Cardiac muscle cell (in vitro differentiated cells and primary cell): ENCODE measurements around the gene SP7. TPM values are rescaled to one million over a fixed set of nuclear protein-coding genes. Genes with fewer than 3 reads are reported as not detected.

Source experiments
- DNase-seq, 2 donors: peaks; one replicate each; pipeline versions ENCODE4 v3.0.0 to v3.0.0-alpha.2; 2010 to 2017; ENCODE audit warnings: low read depth in 1 of 2, low spot score in 1 of 2
- H3K27ac ChIP-seq: fragments of 200-600 bp; sonication (generic); 2 replicates; pipeline ENCODE4 v1.5.1; 2016
- H3K27me3 ChIP-seq: fragments of 200-600 bp; sonication (generic); 2 replicates; pipeline ENCODE4 v1.6.0; 2016; ENCODE audit warnings: control low read depth
- H3K36me3 ChIP-seq: fragments of 200-600 bp; sonication (generic); 2 replicates; pipeline ENCODE4 v1.5.1; 2016; ENCODE audit warnings: control low read depth
- H3K4me1 ChIP-seq: fragments of 200-600 bp; sonication (generic); 2 replicates; pipeline ENCODE4 v1.8.1; 2017; ENCODE audit warnings: low read depth, mild to moderate bottlenecking, mixed run types
- H3K4me3 ChIP-seq: fragments of 200-600 bp; sonication (generic); 2 replicates; pipeline ENCODE4 v1.5.1; 2016; ENCODE audit warnings: mild to moderate bottlenecking
- H3K9me3 ChIP-seq: fragments of 200-600 bp; sonication (generic); 2 replicates; pipeline ENCODE4 v1.5.1; 2017; ENCODE audit warnings: low read depth, mild to moderate bottlenecking, control low read depth
- CTCF ChIP-seq: IDR thresholded peaks from 2 replicates; pipeline ENCODE4 v1.5.1; 2012; ENCODE audit warnings: low read depth, mild to moderate bottlenecking, low read length
- polyA plus RNA-seq: library from polyadenylated mRNA; unstranded; fragments of >200 nt; fragmentation: Nextera tagmentation; extraction: Ambion mirVana; gene quantifications from 2 replicates; pipeline ENCODE4 v1.2.1, GENCODE V29; 2016
- total RNA-seq: library from RNA; depleted of rRNA; stranded (reverse); fragments of >200 nt; gene quantifications from 2 replicates; pipeline ENCODE4 v1.2.3, GENCODE V29; 2016

SP7 gene
- total and polyA plus RNA-seq, 2 experiments from 2014 or later, result 0.39 to 0.45 TPM

- no peaks in the 10 kb centered on the region for H3K4me1 ChIP-seq
- peaks cover 5% of the 10 kb centered on the region for H3K36me3 ChIP-seq
- no peak overlapping the region for H3K27ac ChIP-seq
- no peak for TF ChIP-seq CTCF
- H3K27me3 ChIP-seq, result no peaks in the 10 kb centered on the region
- DNase-seq, result no peak
- H3K4me3 ChIP-seq, result no peak overlapping the region
- no peaks in the 10 kb centered on the region for H3K9me3 ChIP-seq
Measured at GRCh38 chr12:53279283-53279869, 56.8 kb downstream of the SP7 start.

GRCh38 chr12:53277981-53278380 lies 58.2 kb downstream of the SP7 start:
- no peak for DNase-seq
- Histone ChIP-seq H3K27me3 (no peaks in the 10 kb centered on the region), H3K9me3 (no peaks in the 10 kb centered on the region), H3K36me3 (peaks cover 5% of the 10 kb centered on the region), H3K4me3 (no peak overlapping the region), H3K4me1 (no peaks in the 10 kb centered on the region), H3K27ac (no peak overlapping the region)
- no peak for TF ChIP-seq CTCF

Other genes with a start within 250 kb of the SP7 start
- gene IGFBP6, start 238.7 kb downstream of the SP7 start, total RNA-seq, result 58.9 and 105 TPM in 2 replicates
- 75.4 and 109 TPM in 2 replicates for gene IGFBP6, start 238.7 kb downstream of the SP7 start, polyA plus RNA-seq
- 0.57 and 1.6 TPM in 2 replicates for gene SOAT2, start 232.9 kb downstream of the SP7 start, total RNA-seq
- 1.3 and 1.9 TPM in 2 replicates for gene SOAT2, start 232.9 kb downstream of the SP7 start, polyA plus RNA-seq
- gene ZNF740, start 155.6 kb downstream of the SP7 start, total RNA-seq, result 15.6 and 20.5 TPM in 2 replicates
- gene ZNF740, start 155.6 kb downstream of the SP7 start, polyA plus RNA-seq, result 4.4 and 16.6 TPM in 2 replicates
- 11.4 and 29.4 TPM in 2 replicates for gene CSAD, start 155.4 kb downstream of the SP7 start, total RNA-seq
- 7.2 and 18.0 TPM in 2 replicates for gene CSAD, start 155.4 kb downstream of the SP7 start, polyA plus RNA-seq
- 0.25 and 1.1 TPM in 2 replicates for gene ITGB7, start 129.1 kb downstream of the SP7 start, total RNA-seq
- 0.55 and 0.86 TPM in 2 replicates for gene ITGB7, start 129.1 kb downstream of the SP7 start, polyA plus RNA-seq
- 15.5 and 30.4 TPM in 2 replicates for gene RARG, start 104.1 kb downstream of the SP7 start, total RNA-seq
- 13.0 and 19.2 TPM in 2 replicates for gene RARG, start 104.1 kb downstream of the SP7 start, polyA plus RNA-seq
- gene ESPL1, start 68.1 kb downstream of the SP7 start, total RNA-seq, result 7.8 and 23.9 TPM in 2 replicates
- gene ESPL1, start 68.1 kb downstream of the SP7 start, polyA plus RNA-seq, result 1.3 and 4.8 TPM in 2 replicates
- 435 and 511 TPM in 2 replicates for gene PFDN5, start 40.8 kb downstream of the SP7 start, total RNA-seq
- gene PFDN5, start 40.8 kb downstream of the SP7 start, polyA plus RNA-seq, result 548 and 553 TPM in 2 replicates
- 69.5 and 71.0 TPM in 2 replicates for gene MYG1, start 36.7 kb downstream of the SP7 start, total RNA-seq
- gene MYG1, start 36.7 kb downstream of the SP7 start, polyA plus RNA-seq, result 73.3 and 75.4 TPM in 2 replicates
- 117 and 119 TPM in 2 replicates for gene AAAS, start 14.7 kb downstream of the SP7 start, total RNA-seq
- gene AAAS, start 14.7 kb downstream of the SP7 start, polyA plus RNA-seq, result 138 and 140 TPM in 2 replicates
- 43.7 and 53.0 TPM in 2 replicates for gene SP1, start 43.8 kb upstream of the SP7 start, total RNA-seq
- 11.4 and 12.9 TPM in 2 replicates for gene SP1, start 43.8 kb upstream of the SP7 start, polyA plus RNA-seq
- gene AMHR2, start 87.5 kb upstream of the SP7 start, total RNA-seq, result 39.8 and 60.0 TPM in 2 replicates
- gene AMHR2, start 87.5 kb upstream of the SP7 start, polyA plus RNA-seq, result 53.4 and 57.3 TPM in 2 replicates
- 42.9 and 48.3 TPM in 2 replicates for gene PRR13, start 105.4 kb upstream of the SP7 start, total RNA-seq
- gene PRR13, start 105.4 kb upstream of the SP7 start, polyA plus RNA-seq, result 169 and 190 TPM in 2 replicates
- 213 and 326 TPM in 2 replicates for gene PCBP2, start 115.7 kb upstream of the SP7 start, total RNA-seq
- gene PCBP2, start 115.7 kb upstream of the SP7 start, polyA plus RNA-seq, result 114 and 146 TPM in 2 replicates
- 18.5 and 26.1 TPM in 2 replicates for gene MAP3K12, start 163.1 kb upstream of the SP7 start, total RNA-seq
- gene MAP3K12, start 163.1 kb upstream of the SP7 start, polyA plus RNA-seq, result 15.1 and 17.6 TPM in 2 replicates
- gene TARBP2, start 164.9 kb upstream of the SP7 start, total RNA-seq, result 58.3 and 68.1 TPM in 2 replicates
- 69.2 and 79.8 TPM in 2 replicates for gene TARBP2, start 164.9 kb upstream of the SP7 start, polyA plus RNA-seq
- not detected in 2 replicates for gene NPFF, start 171.1 kb upstream of the SP7 start, total RNA-seq
- gene NPFF, start 171.1 kb upstream of the SP7 start, polyA plus RNA-seq, result not detected in 2 replicates